Spleen (tissue), 7 donors: ENCODE results near the gene ACAD11.

Experiments used
- POLR2A ChIP-seq, 3 donors: fragments of 450-650 bp; IDR thresholded peaks; one replicate each; pipeline ENCODE4 v1.5.1; 2017; ENCODE audit warnings: antibody characterized with exemption in 3 of 3, mild to moderate bottlenecking in 1 of 3
- POLR2AphosphoS5 ChIP-seq, 3 donors: sonication (generic); formaldehyde crosslinking; IDR thresholded peaks; one replicate each; pipeline ENCODE4 v1.5.1; 2017; ENCODE audit warnings: antibody characterized with exemption in 3 of 3
- TF ChIP-seq, protein P1 (sequence below), 11 experiments: fragments of 200-600 bp in 7 of 11; fragments of 450-650 bp in 4 of 11; sonication (generic) in 4 of 11; IDR thresholded peaks in 8 of 11; conservative IDR thresholded peaks in 3 of 11; 1 replicate in 7 of 11; 2 replicates in 4 of 11; pipeline versions ENCODE4 v1.4.0 to v1.8.0; 2016 to 2021; ENCODE audit warnings: antibody characterized with exemption in 11 of 11, inconsistent platforms in 4 of 11, mild to moderate bottlenecking in 1 of 11
- donor health status: DM: no; HTN: no; CAD: no; lungs with moderate emphysema.
- donor health status: DM: no; HTN: no; CAD: no.
- donor health status: DM: no; HTN: no; CAD: no.

- TF ChIP-seq, protein P1, sequence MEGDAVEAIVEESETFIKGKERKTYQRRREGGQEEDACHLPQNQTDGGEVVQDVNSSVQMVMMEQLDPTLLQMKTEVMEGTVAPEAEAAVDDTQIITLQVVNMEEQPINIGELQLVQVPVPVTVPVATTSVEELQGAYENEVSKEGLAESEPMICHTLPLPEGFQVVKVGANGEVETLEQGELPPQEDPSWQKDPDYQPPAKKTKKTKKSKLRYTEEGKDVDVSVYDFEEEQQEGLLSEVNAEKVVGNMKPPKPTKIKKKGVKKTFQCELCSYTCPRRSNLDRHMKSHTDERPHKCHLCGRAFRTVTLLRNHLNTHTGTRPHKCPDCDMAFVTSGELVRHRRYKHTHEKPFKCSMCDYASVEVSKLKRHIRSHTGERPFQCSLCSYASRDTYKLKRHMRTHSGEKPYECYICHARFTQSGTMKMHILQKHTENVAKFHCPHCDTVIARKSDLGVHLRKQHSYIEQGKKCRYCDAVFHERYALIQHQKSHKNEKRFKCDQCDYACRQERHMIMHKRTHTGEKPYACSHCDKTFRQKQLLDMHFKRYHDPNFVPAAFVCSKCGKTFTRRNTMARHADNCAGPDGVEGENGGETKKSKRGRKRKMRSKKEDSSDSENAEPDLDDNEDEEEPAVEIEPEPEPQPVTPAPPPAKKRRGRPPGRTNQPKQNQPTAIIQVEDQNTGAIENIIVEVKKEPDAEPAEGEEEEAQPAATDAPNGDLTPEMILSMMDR (IDR thresholded peaks at IDR 0.05 in 8 of 11, conservative IDR thresholded peaks at IDR 0.05 in 3 of 11): no peak
- TF ChIP-seq POLR2A (IDR thresholded peaks at IDR 0.05) (no peak), POLR2AphosphoS5 (IDR thresholded peaks at IDR 0.05) (no peak)
These were observed 63.3 kb downstream of the ACAD11 start for GRCh38 chr3:132596326-132596725.
